B cell (primary cell): ENCODE data around the gene MAPT. TPM values are rescaled to one million over a fixed set of nuclear protein-coding genes. Genes with fewer than 3 reads are reported as not detected.

Source experiments
- ATAC-seq: fragments of 200-7000 bp; cut with Tn5 transposase; one replicate; pipeline ENCODE4 v1.10.0; 2021; ENCODE audit warnings: low read depth, mild to moderate bottlenecking, moderate number of reproducible peaks, moderate library complexity
- CTCF ChIA-PET: fragments of 350-600 bp; sonication (Branson Sonifier 250); formaldehyde crosslinking; loops from one replicate; lab custom pipeline; 2021; ENCODE audit warnings: antibody characterized with exemption, inconsistent platforms; lab: Charles Lee
- POLR2A ChIA-PET: fragments of 350-600 bp; sonication (Branson Sonifier 250); formaldehyde crosslinking; loops from one replicate; lab custom pipeline; 2021; ENCODE audit warnings: antibody characterized with exemption; lab: Charles Lee
- DNase-seq: peaks from one replicate; pipeline ENCODE4 v3.0.0; 2013
- H2AFZ ChIP-seq: 2 replicates; pipeline ENCODE4 v1.6.1; 2012; ENCODE audit warnings: mild to moderate bottlenecking, low read depth, low read length; ENCODE audit not compliant: insufficient read depth, poor library complexity, severe bottlenecking
- H3K27ac ChIP-seq, 2 donors: 1 replicate in 1 of 2; 2 replicates in 1 of 2; pipeline ENCODE4 v1.5.1; 2012 to 2013; ENCODE audit warnings: low read length in 2 of 2, mild to moderate bottlenecking in 2 of 2, moderate library complexity in 1 of 2
- H3K27me3 ChIP-seq, 4 experiments: fragments of 200-600 bp in 1 of 4; sonication (generic) in 1 of 4; replicated peaks in 1 of 4; 1 replicate in 2 of 4; 2 replicates in 2 of 4; pipeline versions ENCODE4 v1.6.1 to v1.7.0; 2013 to 2016; ENCODE audit warnings: low read length in 3 of 4, mild to moderate bottlenecking in 2 of 4, mixed read lengths in 1 of 4, moderate library complexity in 1 of 4; ENCODE audit not compliant: insufficient read depth in 4 of 4, control insufficient read depth in 3 of 4; ENCODE audit errors: control extremely low read depth in 1 of 4
- H3K36me3 ChIP-seq, 2 experiments: replicated peaks in 1 of 2; 1 replicate in 1 of 2; 2 replicates in 1 of 2; pipeline versions ENCODE4 v1.6.1 to v1.7.1; 2013; ENCODE audit warnings: low read length in 1 of 2; ENCODE audit not compliant: insufficient read depth in 2 of 2, control insufficient read depth in 1 of 2; ENCODE audit errors: control extremely low read depth in 1 of 2, extremely low read depth in 1 of 2
- H3K4me1 ChIP-seq, 2 donors: fragments of 200-600 bp in 1 of 2; sonication (generic) in 1 of 2; 1 replicate in 1 of 2; 2 replicates in 1 of 2; pipeline versions ENCODE4 v1.5.1 to v1.6.1; 2013 to 2017; ENCODE audit warnings: low read length in 2 of 2; ENCODE audit not compliant: control insufficient read depth in 2 of 2, insufficient read depth in 2 of 2
- H3K4me2 ChIP-seq: replicated peaks from 2 replicates; pipeline ENCODE3; 2012; ENCODE audit warnings: mild to moderate bottlenecking, low read depth, low read length; ENCODE audit not compliant: poor library complexity, severe bottlenecking
- H3K4me3 ChIP-seq, 5 experiments: fragments of 200-600 bp in 1 of 5; sonication (generic) in 1 of 5; 1 replicate in 3 of 5; 2 replicates in 2 of 5; pipeline versions ENCODE4 v1.5.1 to v1.7.0; 2011 to 2016; ENCODE audit warnings: low read length in 4 of 5, mild to moderate bottlenecking in 4 of 5, low read depth in 2 of 5, control low read depth in 1 of 5, moderate library complexity in 1 of 5; ENCODE audit not compliant: insufficient read depth in 1 of 5; ENCODE audit errors: control extremely low read depth in 1 of 5, extremely low read depth in 1 of 5
- H3K79me2 ChIP-seq: fragments of 200-600 bp; sonication (generic); one replicate; pipeline ENCODE4 v1.6.0; 2016; ENCODE audit warnings: low read length; ENCODE audit not compliant: control insufficient read depth, insufficient read depth
- H3K9ac ChIP-seq: fragments of 200-600 bp; sonication (generic); 2 replicates; pipeline ENCODE4 v1.6.1; 2017; ENCODE audit warnings: mild to moderate bottlenecking, low read length, moderate library complexity
- H3K9me3 ChIP-seq, 3 donors: one replicate each; pipeline versions ENCODE4 v1.6.1 to v1.7.1; 2013; ENCODE audit warnings: low read length in 2 of 3; ENCODE audit not compliant: control insufficient read depth in 2 of 3, insufficient read depth in 1 of 3; ENCODE audit errors: control extremely low read depth in 1 of 3
- H4K20me1 ChIP-seq: 2 replicates; pipeline ENCODE4 v1.6.0; 2012; ENCODE audit warnings: mild to moderate bottlenecking, low read length; ENCODE audit not compliant: insufficient read depth, control insufficient read depth, poor library complexity, severe bottlenecking
- H3K27ac Mint-ChIP-seq: one replicate; pipeline ENCODE4 v1.8.0; 2021; ENCODE audit warnings: mixed read lengths
- H3K27me3 Mint-ChIP-seq: one replicate; pipeline ENCODE4 v1.8.0; 2021; ENCODE audit warnings: mixed read lengths
- H3K4me1 Mint-ChIP-seq: one replicate; pipeline ENCODE4 v1.8.0; 2021; ENCODE audit warnings: mixed read lengths
- H3K4me3 Mint-ChIP-seq: one replicate; pipeline ENCODE4 v1.8.0; 2021; ENCODE audit warnings: mixed read lengths
- H3K9me3 Mint-ChIP-seq: one replicate; pipeline ENCODE4 v1.8.0; 2022; ENCODE audit warnings: mixed read lengths; ENCODE audit not compliant: insufficient read depth
- CTCF ChIP-seq: fragments of 200-600 bp; IDR thresholded peaks from one replicate; pipeline ENCODE4 v1.8.0; 2022; ENCODE audit warnings: antibody characterized with exemption, mild to moderate bottlenecking
- EZH2 ChIP-seq: IDR thresholded peaks from 2 replicates; pipeline ENCODE4 v1.6.1; 2012; ENCODE audit warnings: borderline replicate concordance, low read depth, mild to moderate bottlenecking, moderate library complexity, low read length; ENCODE audit not compliant: insufficient read depth, poor library complexity, severe bottlenecking
- WGBS: methylation state at CpG from one replicate; pipeline ENCODE4 v1.1.5; 2013; ENCODE audit warnings: missing lambda C conversion rate; ENCODE audit not compliant: insufficient coverage; 5-methylcytosine and 5-hydroxymethylcytosine counted together
- intact Hi-C: fragments of 100-400 bp; cut with micrococcal nuclease; formaldehyde crosslinking; loops from one replicate; pipeline ENCODE4 v1.10.0; 2022
- polyA plus RNA-seq: library from polyadenylated mRNA; depleted of rRNA; stranded (reverse); fragments of >200 nt; gene quantifications from 2 replicates; pipeline ENCODE4 v1.2.3, GENCODE V29; 2012
- total RNA-seq, 2 donors: library from RNA; stranded (reverse); fragments of 120-200 nt in 1 of 2; gene quantifications; 1 replicate in 1 of 2; 2 replicates in 1 of 2; pipeline versions ENCODE4 v1.2.3 to v1.2.4, GENCODE V29; 2013 to 2022

MAPT gene
- total and polyA plus RNA-seq, 2 donors (not counting 1 experiment from before 2014, with no cell fraction given): 0.13 to 0.20 TPM

DNA sequence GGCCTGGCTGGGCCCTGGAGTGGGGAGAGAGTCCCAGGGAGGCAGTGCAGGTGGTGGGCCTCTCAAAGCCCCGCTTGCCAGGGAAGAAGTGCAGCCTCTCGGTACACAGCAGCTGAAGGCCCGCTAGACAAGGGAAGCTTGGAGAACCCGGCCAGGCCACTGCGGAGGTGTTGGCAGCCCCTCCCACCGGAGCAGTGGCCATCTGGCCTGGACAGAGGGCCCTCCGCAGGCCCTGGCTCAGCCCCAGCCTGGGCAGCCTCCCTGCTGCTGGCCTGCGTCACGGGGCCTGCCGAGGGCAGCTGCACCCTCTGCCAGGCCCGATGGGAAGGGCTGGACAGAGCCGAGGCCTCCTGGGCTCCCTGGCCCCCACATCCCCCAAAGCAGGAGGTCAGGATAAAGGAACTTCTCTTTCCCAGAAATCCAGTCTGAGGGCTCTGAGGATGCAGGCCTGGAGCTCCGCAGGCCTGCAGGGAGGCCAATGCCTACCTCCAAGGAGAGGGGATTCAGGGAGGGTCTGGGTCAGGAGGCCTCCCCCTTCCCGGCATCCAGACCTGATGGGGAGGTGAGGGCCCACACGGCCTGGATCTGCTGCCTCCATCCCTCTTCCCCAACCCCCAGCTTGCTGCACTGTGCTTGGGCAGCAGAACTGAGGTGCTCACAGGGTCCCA is 45.4 kb upstream of the MAPT start:
- no peak for TF ChIP-seq CTCF
- TF ChIP-seq EZH2: no peak
- no peak overlapping the region for H3K4me2 ChIP-seq
- H3K27me3 Mint-ChIP-seq: peaks cover 22% of the 10 kb centered on the region

GRCh38 chr17:45849536-45849990 is 44.8 kb upstream of the MAPT start:
- intact Hi-C loops: no loop called here
- POLR2A ChIA-PET: interaction anchor here (0.6 kb wide), 1 partner anchor 30 kb away, joined by 3 read pairs; no protein-coding TSS in a partner anchor
- Histone ChIP-seq H4K20me1 (no peaks in the 10 kb centered on the region), H3K9me3 (peaks cover 0 to under 1% (median 0%) of the 10 kb centered on the region in 3 donors), H3K4me1 (peaks cover 0 to 2% of the 10 kb centered on the region in 2 donors), H3K79me2 (no peaks in the 10 kb centered on the region), H3K4me2 (no peak overlapping the region), H3K4me3 (no peak overlapping the region), H3K27ac (no peak overlapping the region), H2AFZ (no peak overlapping the region), H3K27me3 (peaks cover 0 to 21% (median 2%) of the 10 kb centered on the region in 4 experiments), H3K9ac (no peak overlapping the region), H3K36me3 (no peaks in the 10 kb centered on the region)
- Mint-ChIP-seq H3K27ac (no peak overlapping the region), H3K4me1 (no peaks in the 10 kb centered on the region), H3K27me3 (peaks cover 25% of the 10 kb centered on the region), H3K9me3 (no peaks in the 10 kb centered on the region), H3K4me3 (no peak overlapping the region)
- DNase-seq (no peak), ATAC-seq (no peak)
- TF ChIP-seq CTCF: no peak
- 84% methylated on average over 7 of the region's 7 CpGs for WGBS
- CTCF ChIA-PET: interaction anchor here (0.5 to 2.3 kb wide), 7 partner anchors 8 to 436 kb away, joined by 3 to 6 read pairs (median 4); no protein-coding TSS in a partner anchor

More for the DNA sequence above, 45.4 kb upstream of the MAPT start:
- H3K27ac ChIP-seq: no peak overlapping the region
- H3K4me1 ChIP-seq: peaks cover 0 to 2% of the 10 kb centered on the region in 2 donors
- no peaks in the 10 kb centered on the region for H3K36me3 ChIP-seq
- no peak overlapping the region for H3K9ac ChIP-seq
- Mint-ChIP-seq H3K4me3 (no peak overlapping the region), H3K27ac (no peak overlapping the region), H3K9me3 (no peaks in the 10 kb centered on the region), H3K4me1 (no peaks in the 10 kb centered on the region)
- WGBS: 93% methylated on average over 11 of the region's 15 CpGs
- H3K27me3 ChIP-seq: peaks cover 0 to 21% (median 2%) of the 10 kb centered on the region in 4 experiments
- no peak overlapping the region for H3K4me3 ChIP-seq
- H4K20me1 ChIP-seq: no peaks in the 10 kb centered on the region
- no peak for ATAC-seq
- DNase-seq: no peak
- intact Hi-C loops: no loop called here
- H2AFZ ChIP-seq: no peak overlapping the region
- POLR2A ChIA-PET: interaction anchor here (0.6 kb wide), 1 partner anchor 30 kb away, joined by 3 read pairs; no protein-coding TSS in a partner anchor
- H3K9me3 ChIP-seq: no peaks in the 10 kb centered on the region
- CTCF ChIA-PET: interaction anchor here (0.6 to 2.3 kb wide), 6 partner anchors 9 to 209 kb away, joined by 3 to 6 read pairs (median 4); no protein-coding TSS in a partner anchor
- H3K79me2 ChIP-seq: no peaks in the 10 kb centered on the region
